Stimulated activated CD4-positive, alpha-beta T cell treated with anti-CD3 and anti-CD28 coated beads, Interleukin-15, amount 100 ng/mL, for 1 hour (primary cell): Measurements from ENCODE around the gene THRB.

ENCODE experiments used
- DNase-seq, 2 donors: peaks; one replicate each; pipeline ENCODE4 v3.0.0-alpha.2; 2020; ENCODE audit warnings: low read depth in 1 of 2, low spot score in 1 of 2

The THRB gene

DNA sequence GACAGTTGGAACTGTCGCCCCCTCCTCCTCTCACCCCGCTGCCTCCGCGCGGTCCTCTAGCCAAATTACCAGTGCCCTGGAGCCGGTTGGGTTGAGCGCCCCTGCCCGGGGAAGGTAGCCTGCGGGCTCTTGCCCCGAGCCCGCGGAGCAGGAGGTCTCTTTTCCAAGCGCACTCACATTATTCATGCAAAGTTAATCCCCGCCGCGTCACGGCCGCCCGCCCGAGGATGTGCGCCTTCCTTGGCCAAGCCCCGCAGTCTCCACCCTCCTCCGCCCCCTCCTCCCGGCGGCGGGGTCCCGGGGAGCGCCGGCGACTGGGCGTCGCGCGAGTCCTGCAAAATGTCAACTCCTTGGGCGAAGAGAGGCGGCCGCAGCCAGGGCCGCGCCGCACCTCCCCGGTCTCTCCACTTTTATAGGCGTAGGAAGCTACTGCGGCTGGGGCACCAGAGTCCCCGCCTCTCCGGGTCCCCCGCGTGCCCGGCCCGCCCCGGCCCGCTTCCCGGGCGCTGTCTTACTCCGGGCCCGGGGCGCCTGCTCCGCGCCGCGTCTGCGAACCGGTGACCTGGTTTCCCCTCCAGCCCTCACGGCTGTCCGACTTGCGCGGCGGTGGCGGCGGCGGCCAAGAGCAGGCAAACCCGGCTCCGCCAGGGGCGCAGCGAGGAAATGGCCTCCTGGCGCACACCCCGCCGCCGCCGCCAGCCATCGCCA is at the start of gene THRB:
Gene THRB, minus strand, starts transcription at position 233 of the 708 bp plus-strand sequence.
- DNase-seq = no peak

DNA sequence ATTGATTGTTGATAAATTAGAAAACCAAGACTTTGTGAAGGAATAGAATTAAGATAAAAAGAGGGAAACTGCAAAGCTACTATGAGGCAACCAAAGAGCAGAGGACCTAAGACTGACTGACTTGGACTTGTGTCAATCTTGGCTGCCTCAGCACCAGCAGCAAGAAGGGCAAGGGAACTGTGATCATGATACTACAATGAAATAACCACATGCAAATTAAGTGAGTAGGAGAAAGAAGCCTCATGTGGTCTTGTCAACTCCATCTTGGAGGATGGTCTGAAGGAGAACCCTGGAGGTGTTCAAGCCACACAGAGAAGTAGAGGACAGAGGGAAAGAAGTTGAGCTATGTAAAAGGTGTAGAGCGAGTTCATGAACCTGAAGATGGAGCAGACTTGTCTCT is 47.3 kb upstream of the THRB start:
- no peak for DNase-seq

DNA sequence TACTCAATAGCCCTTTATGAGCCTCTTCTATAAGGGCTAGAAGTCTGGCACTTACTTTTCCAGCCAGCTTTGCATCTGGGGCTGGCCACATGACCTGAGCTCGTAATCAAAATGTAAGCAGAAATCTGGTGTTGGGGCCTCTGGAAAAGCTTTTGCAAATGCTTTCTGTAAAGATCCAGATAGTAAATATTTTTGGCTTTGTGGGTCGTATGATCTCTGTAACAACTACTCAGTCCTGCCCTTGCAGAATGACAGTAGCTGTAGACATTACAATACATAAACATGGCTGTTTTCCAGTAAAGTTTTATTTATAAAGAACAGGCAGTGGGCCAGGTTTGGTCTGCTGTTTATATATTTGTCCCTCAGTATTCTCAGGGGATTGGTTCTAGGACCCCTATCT is 46.2 kb upstream of the THRB start:
- DNase-seq = no peak

DNA sequence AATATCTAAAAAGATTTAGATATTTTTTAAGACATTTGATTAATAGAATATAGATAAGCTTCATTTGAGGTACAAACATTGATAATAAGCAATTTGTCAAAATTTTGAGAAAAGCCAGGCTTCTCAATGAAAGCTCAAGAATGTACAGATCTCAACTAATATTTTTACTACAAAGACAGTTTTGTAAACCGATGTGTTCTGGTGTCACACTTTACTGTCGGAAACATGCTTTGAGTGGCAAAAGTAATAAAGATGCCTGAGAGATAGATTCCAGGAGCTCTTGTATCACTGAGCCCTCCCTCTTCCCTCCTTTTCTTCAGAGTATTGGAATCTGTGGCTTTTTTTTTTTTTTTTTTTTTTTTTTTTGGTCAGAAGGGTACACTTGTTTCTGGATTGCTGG is 45.0 kb upstream of the THRB start:
- DNase-seq = no peak

DNA sequence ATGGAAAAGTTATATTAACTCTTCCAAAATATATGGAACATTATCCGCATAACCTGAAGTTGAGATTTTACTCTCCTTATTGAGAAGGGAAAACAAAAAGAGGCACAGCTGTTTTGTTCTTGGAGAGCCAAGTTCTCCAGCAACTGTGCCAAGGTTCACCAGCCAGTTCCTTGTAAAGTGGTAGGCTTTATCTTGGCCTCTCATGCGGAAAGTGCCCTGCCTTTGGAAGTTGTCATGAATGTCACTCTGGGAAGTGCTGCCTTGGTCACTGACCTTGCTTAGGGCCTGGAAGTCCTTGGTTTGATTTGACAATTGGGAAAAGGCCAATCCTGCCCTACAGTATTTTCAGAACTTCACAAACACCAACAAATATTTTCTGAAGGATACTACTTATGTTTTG is 44.2 kb upstream of the THRB start:
- DNase-seq = no peak

DNA sequence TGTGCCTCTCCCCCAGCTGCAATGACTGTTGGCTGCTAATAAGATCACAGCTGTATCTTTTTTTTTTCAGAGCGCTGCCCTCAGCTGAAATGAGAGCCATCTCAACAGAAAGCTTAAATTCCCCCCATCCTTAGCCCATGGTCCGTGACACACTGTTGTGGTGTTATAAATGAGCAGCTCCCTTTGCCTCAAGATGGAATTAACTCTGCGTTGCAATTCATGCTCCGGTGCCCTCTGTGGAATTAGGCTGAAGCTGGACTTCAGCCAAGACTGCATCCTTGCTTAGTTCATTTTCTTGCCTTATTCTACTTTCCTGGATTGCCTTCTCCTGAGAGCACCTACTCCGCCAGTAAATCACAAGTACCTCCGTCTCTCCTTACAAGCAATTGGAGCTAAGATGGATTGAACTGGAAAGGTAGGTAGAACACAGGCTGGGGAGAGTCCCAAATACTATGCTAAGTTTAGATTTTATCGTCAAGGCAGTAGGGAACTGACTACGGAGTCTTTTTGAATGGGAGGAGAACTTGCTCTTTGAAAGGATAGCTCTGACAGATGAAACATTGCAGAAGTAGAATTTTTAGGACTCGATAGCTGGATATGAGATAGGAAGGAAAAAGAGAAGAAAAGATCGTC is 39.0 kb upstream of the THRB start:
- no peak for DNase-seq

DNA sequence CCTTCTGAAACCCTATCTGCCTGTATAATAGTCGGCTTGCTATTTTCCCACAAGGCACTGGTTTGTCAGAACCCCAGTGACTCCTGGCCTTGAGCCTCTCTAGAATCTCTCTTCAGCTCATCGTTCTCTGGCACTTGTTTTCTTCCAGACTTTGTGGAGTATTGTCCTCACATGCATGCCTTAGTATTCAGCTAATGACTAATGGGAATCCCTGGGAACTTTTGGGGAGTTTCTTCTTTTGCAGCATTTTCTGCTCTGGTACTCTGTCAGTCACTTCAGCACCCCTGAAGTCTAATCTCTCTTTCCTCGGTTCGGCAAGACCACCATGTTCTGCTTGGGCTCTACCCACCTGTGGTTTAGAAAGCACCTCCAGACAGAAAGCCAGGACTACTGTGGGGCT is 35.8 kb upstream of the THRB start:
- DNase-seq = no peak

DNA sequence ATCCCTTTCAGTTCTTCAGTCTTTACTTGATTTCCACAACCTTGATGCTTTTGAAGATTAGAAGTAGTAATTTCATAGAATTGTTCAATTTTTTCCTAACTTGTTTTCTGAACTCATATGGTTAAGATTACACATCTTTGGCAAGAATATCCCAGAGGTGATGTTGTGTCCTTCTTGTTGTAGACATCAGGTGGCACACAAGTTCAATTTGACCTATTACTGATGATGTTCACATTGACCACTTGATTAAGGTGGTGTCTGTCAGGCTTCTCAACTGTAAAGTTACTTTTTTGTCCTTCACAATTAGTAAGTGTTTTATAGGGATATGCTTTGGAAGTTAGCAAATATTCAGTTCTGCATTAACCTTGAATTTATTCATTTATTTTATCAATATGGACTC is 34.6 kb upstream of the THRB start:
- DNase-seq = no peak

DNA sequence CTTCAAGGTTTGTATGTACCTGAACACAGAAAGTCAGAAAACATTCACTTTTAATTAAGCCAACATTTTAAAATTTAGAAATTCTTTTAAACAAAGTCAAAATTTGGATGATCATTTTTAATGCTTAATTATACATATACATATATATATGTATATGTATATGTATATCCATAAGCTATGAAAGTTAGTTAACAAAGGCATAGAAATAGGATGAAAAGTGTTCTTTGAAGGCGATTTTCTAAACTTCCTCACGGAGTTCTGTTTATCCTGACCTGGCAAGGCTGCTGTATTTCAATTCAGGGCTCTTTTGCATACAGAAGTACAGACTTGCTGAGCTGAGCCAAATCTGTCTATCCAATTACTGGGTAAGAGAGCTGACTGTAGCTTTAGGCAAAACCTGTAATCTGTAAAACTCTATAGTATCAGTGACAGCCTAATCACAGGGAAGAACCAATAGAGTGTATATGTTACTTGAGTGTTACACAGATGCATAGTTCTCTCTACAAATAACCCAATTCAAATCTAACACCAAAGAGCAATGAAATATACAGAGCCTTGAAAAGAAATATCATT is 32.1 kb upstream of the THRB start:
- DNase-seq = no peak

DNA sequence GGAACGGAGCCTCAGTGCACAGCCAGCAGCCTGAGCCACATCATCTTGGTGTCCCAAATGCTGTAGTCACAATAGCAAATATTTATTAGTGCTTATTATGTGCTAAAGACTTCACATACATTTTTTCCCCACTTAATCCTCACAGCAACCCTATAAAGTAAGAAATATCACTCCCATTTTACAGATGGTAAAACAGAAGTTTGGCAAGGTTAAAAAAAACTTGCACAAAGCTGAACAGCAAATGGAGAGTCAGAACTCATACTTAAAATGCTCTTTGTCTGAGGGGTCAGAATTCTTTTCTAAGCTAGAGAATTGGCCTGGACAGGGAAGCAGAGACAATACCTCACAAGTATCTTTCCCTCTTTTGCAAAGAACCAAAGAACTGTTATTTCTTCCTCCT is 30.9 kb upstream of the THRB start:
- DNase-seq = no peak

DNA sequence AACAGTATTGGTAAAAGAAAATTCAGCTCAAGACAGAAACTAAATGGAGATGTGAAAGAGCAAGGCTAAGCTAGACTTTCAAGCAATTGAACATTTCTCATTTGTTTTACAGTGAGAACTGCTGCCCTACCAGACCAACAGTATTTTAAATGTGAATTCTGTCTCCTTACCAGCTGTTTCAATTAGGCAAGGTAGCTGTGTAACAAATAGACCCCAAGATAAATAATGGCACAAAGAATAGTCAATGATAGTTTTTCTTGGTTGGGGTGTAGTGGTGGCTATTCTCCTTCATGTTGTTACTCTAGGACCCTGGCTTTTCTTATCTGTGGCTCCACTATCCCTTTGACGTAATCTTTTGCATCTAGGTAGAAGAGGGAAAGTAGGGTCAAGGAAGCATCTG is 30.4 kb upstream of the THRB start:
- DNase-seq = no peak

DNA sequence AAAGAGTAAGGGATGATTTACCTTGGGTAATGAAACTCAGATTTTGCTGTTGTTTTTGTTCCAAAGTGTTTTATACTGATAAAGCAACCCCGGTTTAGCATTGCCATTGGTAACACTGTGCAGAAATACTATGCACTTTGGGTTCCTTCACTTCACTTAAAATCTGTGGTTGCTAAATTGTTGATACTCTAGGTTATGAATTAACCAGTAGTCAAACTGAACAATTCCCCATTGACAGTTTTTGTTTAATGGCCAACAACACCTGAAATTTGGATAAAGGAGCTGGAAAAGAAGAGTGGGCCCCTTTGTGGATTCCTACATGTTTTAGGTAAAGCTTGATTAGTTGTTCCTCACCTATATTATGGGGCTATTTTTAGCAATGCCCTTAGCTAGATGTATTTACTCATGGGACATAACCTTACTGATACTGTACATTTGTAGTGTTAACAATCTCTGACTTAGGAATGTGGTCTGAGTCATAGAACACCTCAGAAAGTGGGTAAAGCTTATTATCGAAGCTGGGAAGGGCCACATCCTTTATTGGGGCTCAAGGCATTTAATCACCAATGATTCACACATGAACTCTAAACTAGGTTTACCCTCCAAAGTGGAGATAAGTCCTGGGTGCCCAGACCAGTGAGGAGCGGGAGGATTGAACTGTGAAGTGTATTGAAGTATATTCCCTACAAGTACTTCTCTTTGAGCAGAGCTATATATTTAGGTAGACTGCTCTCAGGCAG is 29.5 kb upstream of the THRB start:
- DNase-seq = no peak

DNA sequence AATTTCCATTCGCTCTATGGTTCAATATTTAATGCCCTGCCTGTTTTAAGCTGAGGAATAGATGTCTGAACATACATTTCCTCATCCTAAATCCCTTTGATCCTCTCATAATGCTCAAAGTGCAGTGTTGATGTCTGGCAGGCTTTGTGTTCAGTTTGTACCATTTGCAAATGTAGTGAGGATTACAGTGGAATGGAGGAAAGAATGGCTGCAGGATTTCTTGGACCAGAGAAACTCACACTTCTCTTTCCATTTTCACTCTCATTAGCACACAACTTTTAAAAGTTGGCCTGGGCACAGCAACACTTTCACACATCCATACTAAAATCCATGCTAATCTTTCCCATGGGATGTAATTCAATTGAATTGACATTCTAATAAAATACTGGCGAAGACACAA is 28.6 kb upstream of the THRB start:
- DNase-seq = no peak

DNA sequence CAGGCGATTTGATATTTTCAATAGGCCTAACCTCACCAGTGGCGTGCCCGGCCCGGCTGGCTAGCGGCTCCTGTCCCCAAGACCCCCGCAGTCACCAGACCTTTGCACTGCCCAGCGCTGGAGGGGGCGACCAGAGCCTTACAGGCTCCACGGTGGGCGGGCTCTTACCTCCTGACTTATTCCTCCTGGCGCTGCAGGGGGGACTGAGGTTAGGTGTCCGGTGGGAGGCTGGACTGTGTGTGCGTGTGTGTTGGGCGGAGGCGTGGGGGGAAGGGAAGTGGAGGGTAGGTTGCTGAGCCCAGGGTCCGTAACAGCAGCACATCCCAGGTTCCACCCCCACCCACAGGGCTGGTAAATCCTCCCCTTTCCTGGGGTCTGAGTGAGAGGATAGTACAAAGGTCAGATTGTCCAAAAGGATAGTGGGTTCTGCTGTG is 27.5 kb upstream of the THRB start:
- DNase-seq = no peak

DNA sequence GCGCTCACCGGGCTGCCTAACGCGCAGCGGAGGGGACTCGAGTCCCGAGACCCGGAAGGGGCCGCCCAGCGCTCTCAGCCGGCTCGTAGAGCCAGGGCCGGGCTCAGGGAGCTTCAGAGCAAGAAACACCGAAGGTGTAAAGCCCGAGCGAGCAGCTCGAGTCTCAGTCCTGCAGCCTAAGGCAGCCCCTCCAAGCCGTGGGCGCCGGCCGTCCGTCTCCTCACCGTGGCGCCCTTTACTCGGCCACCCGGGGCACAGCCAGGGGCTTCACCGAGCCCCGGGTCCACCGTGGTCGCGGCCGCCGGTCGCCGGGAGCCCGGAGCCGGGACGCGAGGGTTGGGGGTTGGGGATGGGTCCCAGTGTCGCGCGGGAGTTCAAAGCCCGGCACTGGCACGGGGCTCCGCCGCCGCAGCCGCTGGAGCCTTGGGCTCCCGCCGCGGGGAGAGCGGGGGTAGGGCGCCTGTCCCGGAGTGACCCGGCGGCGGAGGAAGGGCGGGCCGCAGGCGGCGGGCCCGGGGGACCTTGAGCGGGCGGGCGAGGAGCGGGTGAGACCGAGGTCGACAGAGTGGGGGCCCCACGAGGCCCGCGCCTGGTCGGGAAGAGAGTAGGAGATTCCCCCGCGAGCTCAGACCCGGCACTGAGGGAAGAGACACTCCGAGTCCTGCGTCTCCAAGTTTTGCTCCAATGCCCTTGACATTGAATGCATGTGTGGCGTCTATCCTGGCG is 26.9 kb upstream of the THRB start:
- DNase-seq = no peak

DNA sequence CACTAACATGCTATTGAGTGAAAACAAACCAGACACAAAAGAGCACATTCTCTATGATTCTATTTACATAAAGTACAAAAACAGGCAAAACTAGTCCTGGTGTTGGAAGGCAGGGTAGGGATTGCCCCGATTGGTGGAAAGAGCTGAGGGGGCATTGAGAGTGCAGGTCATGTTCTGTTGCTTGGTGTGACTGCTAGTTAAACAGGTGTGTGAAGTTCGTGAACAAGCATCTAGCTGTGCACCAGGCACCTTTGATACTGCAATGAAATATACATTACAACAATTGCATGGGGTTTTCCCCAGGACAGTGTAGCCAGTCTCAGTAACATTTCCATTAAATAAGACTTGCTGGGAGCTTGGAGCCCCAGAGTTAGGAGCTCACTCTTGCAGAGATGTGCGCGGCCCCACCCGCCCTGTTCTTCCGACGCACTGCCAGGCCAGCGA is 26.3 kb upstream of the THRB start:
- no peak for DNase-seq

DNA sequence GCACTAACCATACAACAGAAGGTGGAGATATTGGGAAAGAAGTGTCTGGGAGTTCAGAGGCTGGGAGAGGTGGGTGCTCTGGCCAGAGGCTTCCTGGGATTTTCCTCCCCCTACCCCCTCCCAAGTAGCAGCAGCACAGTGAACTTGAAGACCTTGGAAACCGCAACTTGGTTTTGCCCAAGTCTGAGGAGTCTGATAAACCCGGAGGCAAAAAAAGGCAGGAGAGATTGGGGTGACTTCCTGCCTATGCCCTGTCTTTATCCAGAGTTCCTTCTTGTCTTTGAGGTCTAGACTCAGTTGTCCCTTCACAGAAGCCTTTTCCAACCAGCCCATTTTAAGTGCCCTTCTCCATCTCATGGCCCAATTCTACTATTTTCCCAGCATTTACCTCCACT is 25.4 kb upstream of the THRB start:
- no peak for DNase-seq

DNA sequence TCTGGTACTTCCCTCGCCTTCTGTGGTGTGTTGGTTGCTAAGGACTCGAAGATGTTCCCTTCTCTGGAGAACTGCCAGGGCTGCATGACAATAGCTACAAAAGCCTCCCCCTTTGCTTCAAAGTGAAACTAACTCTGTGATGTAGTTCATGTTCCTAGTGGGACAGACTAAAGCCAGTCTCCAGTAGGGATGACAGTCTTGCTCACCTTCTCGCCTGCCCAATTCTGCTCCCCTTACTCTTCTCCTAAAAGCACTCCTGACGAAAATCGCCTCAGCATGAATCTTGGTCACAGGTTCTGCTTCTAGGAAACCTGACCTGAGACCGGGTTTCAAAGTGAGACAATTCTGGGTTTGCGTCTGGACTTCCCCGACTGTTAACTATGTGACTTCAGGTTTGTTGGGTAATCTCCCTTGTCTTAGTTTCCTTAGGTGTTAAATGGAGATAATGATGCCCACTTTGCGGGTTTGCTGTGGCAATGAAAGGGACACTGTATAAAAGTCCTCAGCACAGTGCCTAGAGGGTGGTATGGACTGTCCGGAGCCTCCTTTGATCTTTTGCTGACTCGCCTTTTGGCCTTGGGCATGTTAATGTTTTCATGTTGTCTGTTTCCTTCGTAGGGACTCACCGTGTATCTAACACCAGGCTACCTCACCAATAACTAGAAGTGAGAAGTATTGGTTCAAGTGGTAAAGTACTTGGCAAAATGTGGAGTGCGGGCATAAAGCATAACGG is 24.9 kb upstream of the THRB start:
- DNase-seq = no peak

DNA sequence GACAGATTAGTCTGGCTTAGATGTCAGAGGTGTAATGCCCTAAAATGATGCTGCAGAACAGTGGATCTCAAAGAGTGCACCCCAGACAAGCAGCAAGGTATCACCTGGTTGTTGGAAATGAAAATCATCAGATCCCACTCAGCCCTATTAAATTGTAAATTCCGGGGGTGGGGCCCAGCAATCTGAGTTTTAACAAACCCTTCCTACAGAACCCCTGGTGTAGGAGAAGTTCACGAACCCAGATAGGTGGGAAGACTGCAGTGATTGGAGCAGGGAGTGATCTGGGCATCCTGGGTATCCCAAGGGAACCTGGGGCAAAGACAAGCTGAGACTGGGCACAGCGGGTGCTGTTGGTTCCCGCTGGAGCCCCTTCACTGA is 24.3 kb upstream of the THRB start:
- no peak for DNase-seq

DNA sequence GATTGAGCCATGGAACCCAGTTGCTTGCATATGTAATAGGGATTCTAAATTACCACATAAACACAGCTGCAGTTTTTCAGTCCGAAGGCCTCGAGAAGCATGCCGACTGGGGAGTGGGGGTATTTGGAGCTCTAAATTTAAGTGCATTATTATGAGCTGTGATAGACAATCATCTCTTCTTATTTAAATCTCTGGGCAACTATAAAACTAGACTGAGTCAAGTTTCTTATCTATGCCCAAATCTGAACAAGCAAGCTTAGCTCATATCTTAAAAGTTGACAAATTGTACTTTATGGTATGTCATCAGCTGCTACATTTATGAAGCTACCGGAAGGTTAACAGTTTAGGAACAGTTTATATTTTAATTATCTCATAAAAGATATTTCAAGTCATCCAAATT is 19.5 kb upstream of the THRB start:
- no peak for DNase-seq

DNA sequence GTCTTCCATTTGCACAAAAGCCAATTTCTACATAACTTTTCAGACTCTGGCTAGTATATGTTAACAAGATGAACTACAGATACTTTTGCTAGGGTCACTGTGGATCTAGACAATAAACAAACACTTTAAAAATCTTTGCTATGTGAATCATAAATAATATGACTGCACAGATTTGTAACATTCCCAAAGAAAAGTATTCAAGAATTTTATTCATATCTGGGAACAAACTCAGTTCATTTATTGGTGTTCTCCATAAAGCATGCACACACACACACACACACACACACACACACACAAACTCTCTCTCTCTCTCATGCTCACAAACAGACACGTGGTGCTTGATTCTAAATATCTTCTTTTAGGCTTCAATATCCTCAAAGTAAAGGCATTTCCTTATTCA is 18.8 kb upstream of the THRB start:
- no peak for DNase-seq
